ENCODE data around the gene ZNF808. TPM values are rescaled to one million over a fixed set of nuclear protein-coding genes. Genes with fewer than 3 reads are reported as not detected.
"Not testable (repeated sequence)": the region's sequence is repeated elsewhere in the genome, so short reads cannot be mapped to it uniquely, and the experiment has no call there.

Gene ZNF808
- total RNA-seq, 2 experiments from 2014 or later: 24.9 to 27.5 TPM

DNA sequence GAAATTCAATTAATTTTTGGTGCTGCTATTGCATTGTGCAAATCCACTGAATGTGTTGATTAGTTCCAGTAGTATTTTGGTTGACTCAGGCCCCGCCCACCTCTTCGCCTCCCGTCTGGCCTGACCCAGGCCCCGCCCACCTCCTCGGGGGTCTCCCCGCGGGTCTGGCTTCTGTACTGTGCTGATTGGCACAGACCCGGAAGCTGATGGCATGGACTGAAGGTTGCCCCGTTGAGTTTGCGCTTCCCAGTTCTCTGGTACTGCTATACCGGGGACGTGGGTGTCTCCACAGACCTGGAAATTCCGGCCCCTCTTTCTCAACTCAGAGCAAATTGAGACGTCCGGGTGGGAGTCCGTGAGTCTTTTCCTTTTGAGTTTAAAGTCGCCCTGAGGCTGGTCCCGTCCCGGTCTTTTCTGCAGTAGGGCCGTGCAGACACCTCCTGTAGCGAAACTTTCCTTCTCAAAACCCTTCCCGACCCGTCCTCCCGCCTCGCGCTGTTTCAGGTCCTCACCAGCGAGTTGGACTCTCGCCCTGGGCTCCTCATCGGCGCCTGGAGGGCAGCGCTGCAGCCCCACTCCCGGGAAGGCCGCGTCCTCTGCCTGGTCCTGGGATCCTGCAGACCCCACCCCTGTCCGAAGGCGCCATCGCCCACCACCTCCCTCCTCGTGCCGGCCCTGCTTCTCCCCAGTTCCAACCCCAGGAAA lies 57.4 kb downstream of the ZNF808 start:
- ChIA-PET CTCF (no interaction called here), POLR2A (no interaction called here)

GRCh38 chr19:52585604-52586003 lies 58.1 kb downstream of the ZNF808 start:
- ChIA-PET POLR2A (no interaction called here), CTCF (no interaction called here)

- ChIA-PET POLR2A (no interaction called here), CTCF (interaction anchor here (0.7 kb wide), 1 partner anchor 1817 kb away, joined by 4 read pairs; no protein-coding TSS in a partner anchor)
These were observed 63.3 kb downstream of the ZNF808 start for GRCh38 chr19:52590728-52591127.

GRCh38 chr19:52592301-52592700 lies 64.8 kb downstream of the ZNF808 start:
- ChIA-PET CTCF (no interaction called here), POLR2A (no interaction called here)

DNA sequence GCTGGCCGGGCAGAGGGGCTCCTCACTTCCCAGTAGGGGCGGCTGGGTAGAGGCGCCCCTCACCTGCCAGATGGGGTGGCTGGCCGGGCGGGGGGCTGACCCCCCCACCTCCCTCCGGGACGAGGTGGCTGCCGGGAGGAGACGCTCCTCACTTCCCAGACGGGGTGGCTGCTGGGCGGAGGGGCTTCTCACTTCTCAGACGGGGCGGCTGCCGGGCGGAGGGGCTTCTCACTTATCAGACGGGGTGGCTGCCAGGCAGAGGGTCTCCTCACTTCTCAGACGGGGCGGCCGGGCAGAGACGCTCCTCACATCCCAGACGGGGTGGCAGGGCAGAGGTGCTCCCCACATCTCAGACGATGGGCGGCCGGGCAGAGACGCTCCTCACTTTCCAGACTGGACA lies 66.0 kb downstream of the ZNF808 start:
- POLR2A ChIA-PET, CTCF ChIA-PET: not testable (repeated sequence)

DNA sequence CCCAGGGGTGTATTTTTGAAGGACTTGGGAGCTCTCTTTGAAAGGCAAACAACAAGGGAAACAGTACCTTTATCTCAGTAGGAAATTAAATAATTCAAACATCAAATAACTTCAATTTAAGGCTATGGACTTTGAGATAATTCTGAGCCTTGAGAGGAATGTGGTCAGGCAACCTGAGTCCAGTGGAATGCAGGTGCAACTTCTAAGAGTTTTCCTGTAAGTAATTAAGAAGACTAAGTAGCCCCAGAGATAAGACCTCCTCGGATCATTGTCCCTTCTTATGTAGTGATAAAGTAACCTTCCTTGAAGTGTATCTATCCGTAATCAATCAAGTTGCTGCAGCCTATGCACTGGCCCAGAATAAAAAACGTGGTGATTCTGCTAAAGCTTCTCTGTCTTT lies 71.8 kb downstream of the ZNF808 start:
- CTCF ChIA-PET: no interaction called here
- POLR2A ChIA-PET: interaction anchor here (0.7 kb wide), 1 partner anchor 459 kb away, joined by 3 read pairs; the partner anchor contains the start of gene ZNF616

GRCh38 chr19:52600639-52601024 lies 73.2 kb downstream of the ZNF808 start:
- ChIA-PET POLR2A (no interaction called here), CTCF (no interaction called here)

GRCh38 chr19:52601025-52601973 lies 73.8 kb downstream of the ZNF808 start:
- POLR2A ChIA-PET: no interaction called here
- CTCF ChIA-PET: interaction anchor here (0.8 kb wide), 1 partner anchor 74 kb away, joined by 4 read pairs; no protein-coding TSS in a partner anchor

GRCh38 chr19:52601974-52602366 lies 74.5 kb downstream of the ZNF808 start:
- POLR2A ChIA-PET: not testable (repeated sequence)
- CTCF ChIA-PET: interaction anchor here (0.8 kb wide), 1 partner anchor 75 kb away, joined by 4 read pairs; no protein-coding TSS in a partner anchor

DNA sequence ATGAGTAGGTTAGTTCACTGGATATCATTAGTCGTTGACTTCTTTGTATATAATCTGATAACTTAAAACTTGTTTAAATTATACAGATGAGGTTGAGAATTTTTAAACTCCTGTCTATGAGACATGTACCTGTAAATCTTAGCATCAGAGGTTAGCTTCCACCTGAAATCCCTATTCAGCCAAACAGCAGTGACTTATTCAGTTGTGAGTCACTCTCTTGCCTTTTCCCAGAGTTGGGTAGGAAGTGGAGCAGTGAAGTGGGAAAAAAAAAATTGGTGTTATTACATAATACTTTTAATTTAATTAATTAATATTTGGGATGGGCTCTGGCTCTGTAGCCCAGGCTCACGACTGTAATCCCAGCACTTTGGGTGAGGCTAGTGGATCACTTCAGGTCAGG lies 75.5 kb downstream of the ZNF808 start:
- CTCF ChIA-PET: no interaction called here
- POLR2A ChIA-PET: interaction anchor here (0.6 kb wide), 1 partner anchor 205 kb away, joined by 4 read pairs; the partner anchor contains the start of gene ZNF528

- CTCF ChIA-PET: interaction anchor here (0.6 to 0.7 kb wide), 4 partner anchors 77 to 507 kb away, joined by 3 to 6 read pairs (median 4); no protein-coding TSS in a partner anchor
- POLR2A ChIA-PET: no interaction called here
These were observed 76.2 kb downstream of the ZNF808 start for GRCh38 chr19:52603558-52604207.

Other genes with a start within 250 kb of the ZNF808 start
- 1 to 10 TPM; 4.7 to 5.2 TPM for gene ZNF480, start 230.5 kb upstream of the ZNF808 start, total RNA-seq
- gene ZNF610, start 191.4 kb upstream of the ZNF808 start, total RNA-seq: 1 to 10 TPM in 1 of 2 experiments, under 1 TPM in 1; 0.82 to 1.2 TPM
- gene ZNF880, start 157.7 kb upstream of the ZNF808 start, total RNA-seq: 10 to 100 TPM; 12.5 to 14.0 TPM
- gene ZNF528, start 129.8 kb upstream of the ZNF808 start, total RNA-seq: 1 to 10 TPM; 7.4 TPM
- not detected for gene ZNF534, start 98.5 kb upstream of the ZNF808 start, total RNA-seq
- gene ZNF578, start 74.1 kb upstream of the ZNF808 start, total RNA-seq: under 1 TPM; 0.48 to 0.73 TPM
- 10 to 100 TPM; 15.8 to 16.4 TPM for gene ZNF701, start 42.6 kb downstream of the ZNF808 start, total RNA-seq
- gene ZNF83, start 110.7 kb downstream of the ZNF808 start, total RNA-seq: 10 to 100 TPM; 25.3 to 25.9 TPM
- gene ZNF611, start 207.4 kb downstream of the ZNF808 start, total RNA-seq: 10 to 100 TPM; 20.0 to 20.8 TPM